GM12878 (cell line): ENCODE data around the gene ARHGEF6. TPM values are rescaled to one million over a fixed set of nuclear protein-coding genes. Genes with fewer than 3 reads are reported as not detected.

Source experiments
- ATAC-seq: fragments of 200-7000 bp; cut with Tn5 transposase; 3 replicates; pipeline ENCODE4 v1.9.1; 2020; ENCODE audit warnings: mild to moderate bottlenecking, moderate library complexity
- BruUV-seq: library from RNA; stranded (reverse); fragments of 400-500 nt; replicated peaks from 2 replicates; lab custom pipeline; 2021; lab: Mats Ljungman, UMichigan
- CTCF ChIA-PET: fragments of 300-600 bp; sonication (Branson Sonifier 250); formaldehyde crosslinking; extraction: SDS; loops from one replicate; lab custom pipeline; 2021; ENCODE audit warnings: inconsistent platforms; lab: Yijun Ruan, JAX
- POLR2A ChIA-PET: fragments of 350-600 bp; formaldehyde crosslinking; extraction: SDS; loops from one replicate; lab custom pipeline; 2021; ENCODE audit warnings: inconsistent platforms; lab: Charles Lee
- RAD21 ChIA-PET: fragments of 300-600 bp; sonication (Branson Sonifier 250); formaldehyde crosslinking; loops from one replicate; lab custom pipeline; 2023; ENCODE audit warnings: antibody characterized with exemption; ENCODE audit not compliant: unreplicated experiment; lab: Charles Lee
- SMC1A ChIA-PET: fragments of 300-600 bp; sonication (Branson Sonifier 250); formaldehyde crosslinking; loops from one replicate; lab custom pipeline; 2023; ENCODE audit not compliant: unreplicated experiment, uncharacterized antibody; lab: Charles Lee
- DNase-seq: peaks from one replicate; pipeline ENCODE4 v3.0.0-alpha.2; 2011; ENCODE audit warnings: low read depth, low spot score
- FAIRE-seq: peaks from 3 replicates; lab custom pipeline; 2011; peaks lifted over from hg19 to GRCh38; lab: Jason Lieb, UNC
- H2AFZ ChIP-seq: 2 replicates; pipeline ENCODE4 v1.6.0; 2011; ENCODE audit warnings: low read depth, low read length, control low read depth; ENCODE audit not compliant: control insufficient read depth
- H3K27ac ChIP-seq: 2 replicates; pipeline ENCODE4 v1.5.1; 2011; ENCODE audit warnings: control low read depth; ENCODE audit not compliant: control insufficient read depth, insufficient read depth
- H3K27me3 ChIP-seq, 2 experiments: replicated peaks in 1 of 2; 2 replicates each; pipeline versions ENCODE4 v1.6.0 to v1.6.1; 2011; ENCODE audit warnings: low read length in 1 of 2; ENCODE audit not compliant: control insufficient read depth in 2 of 2, insufficient read depth in 2 of 2
- H3K36me3 ChIP-seq, 2 experiments: 2 replicates each; pipeline ENCODE4 v1.5.1; 2011; ENCODE audit warnings: low read length in 1 of 2; ENCODE audit not compliant: control insufficient read depth in 2 of 2, insufficient read depth in 2 of 2
- H3K4me1 ChIP-seq: 2 replicates; pipeline ENCODE4 v1.6.1; 2011; ENCODE audit warnings: mild to moderate bottlenecking, low read length, moderate library complexity, mixed read lengths; ENCODE audit not compliant: control insufficient read depth, insufficient read depth
- H3K4me2 ChIP-seq: 2 replicates; pipeline ENCODE4 v1.6.0; 2011; ENCODE audit warnings: control low read depth; ENCODE audit not compliant: control insufficient read depth, insufficient read depth
- H3K4me3 ChIP-seq: fragments of 200-600 bp; sonication (generic); 2 replicates; pipeline ENCODE4 v1.5.1; 2016
- H3K79me2 ChIP-seq: 2 replicates; pipeline ENCODE4 v1.6.0; 2011; ENCODE audit warnings: low read length; ENCODE audit not compliant: control insufficient read depth, insufficient read depth
- H3K9ac ChIP-seq: 2 replicates; pipeline ENCODE4 v1.8.0; 2011; ENCODE audit warnings: low read length, control low read depth, mixed read lengths; ENCODE audit not compliant: control insufficient read depth, insufficient read depth
- H3K9me3 ChIP-seq: replicated peaks from 3 replicates; pipeline ENCODE4 v1.5.1; 2011; ENCODE audit warnings: mild to moderate bottlenecking, low read length; ENCODE audit not compliant: control insufficient read depth, insufficient read depth
- H4K20me1 ChIP-seq: 2 replicates; pipeline ENCODE4 v1.6.0; 2011; ENCODE audit not compliant: control insufficient read depth, insufficient read depth
- BCL11A ChIP-seq: IDR thresholded peaks from 2 replicates; pipeline ENCODE4 v1.6.1; 2011; ENCODE audit warnings: low read depth, low read length
- BMI1 ChIP-seq: fragments of 450-650 bp; IDR thresholded peaks from 2 replicates; pipeline ENCODE4 v1.6.1; 2016; ENCODE audit warnings: mild to moderate bottlenecking, moderate library complexity, borderline replicate concordance
- CBFB ChIP-seq: IDR thresholded peaks from 2 replicates; pipeline ENCODE4 v1.6.1; 2016; ENCODE audit warnings: antibody characterized with exemption, low read depth
- E2F8 ChIP-seq: fragments of 450-650 bp; IDR thresholded peaks from 2 replicates; pipeline ENCODE4 v1.6.1; 2018; ENCODE audit warnings: mild to moderate bottlenecking, low read depth, moderate library complexity; ENCODE audit not compliant: partially characterized antibody
- FOS ChIP-seq: IDR thresholded peaks from 3 replicates; pipeline ENCODE4 v1.6.1; 2011; ENCODE audit warnings: borderline replicate concordance; ENCODE audit not compliant: insufficient read length; ENCODE audit errors: extremely low read depth
- FOXK2 ChIP-seq: fragments of 450-650 bp; IDR thresholded peaks from 2 replicates; pipeline ENCODE4 v1.6.1; 2017; ENCODE audit warnings: mild to moderate bottlenecking, moderate library complexity
- HCFC1 ChIP-seq: fragments of 150-350 bp; IDR thresholded peaks from 2 replicates; pipeline ENCODE4 v1.6.1; 2014; ENCODE audit warnings: low read length
- JUND ChIP-seq: IDR thresholded peaks from 2 replicates; pipeline ENCODE4 v1.6.1; 2012; ENCODE audit warnings: low read depth, mild to moderate bottlenecking, low read length, improper control_type of control experiment, moderate library complexity
- NFIC ChIP-seq: IDR thresholded peaks from 2 replicates; pipeline ENCODE4 v1.6.1; 2012; ENCODE audit warnings: low read depth, mild to moderate bottlenecking, inconsistent platforms, low read length, moderate library complexity
- NKRF ChIP-seq: fragments of 450-650 bp; conservative IDR thresholded peaks from 2 replicates; pipeline ENCODE4 v1.6.1; 2017; ENCODE audit warnings: mild to moderate bottlenecking, moderate library complexity
- POLR2AphosphoS5 ChIP-seq: IDR thresholded peaks from 2 replicates; pipeline ENCODE4 v1.6.1; 2011; ENCODE audit warnings: mild to moderate bottlenecking, low read length, inconsistent platforms
- RAD51 ChIP-seq: fragments of 450-650 bp; IDR thresholded peaks from 2 replicates; pipeline ENCODE4 v1.6.1; 2016; ENCODE audit warnings: moderate library complexity, mild to moderate bottlenecking, inconsistent platforms
- SKIL ChIP-seq: fragments of 450-650 bp; IDR thresholded peaks from 2 replicates; pipeline ENCODE4 v1.6.1; 2017; ENCODE audit warnings: mild to moderate bottlenecking, low read depth, inconsistent platforms; ENCODE audit not compliant: poor library complexity, severe bottlenecking
- STAT1 ChIP-seq: fragments of 450-650 bp; conservative IDR thresholded peaks from 2 replicates; pipeline ENCODE4 v1.6.1; 2014; ENCODE audit warnings: antibody characterized with exemption, mild to moderate bottlenecking
- TCF7 ChIP-seq: IDR thresholded peaks from 2 replicates; pipeline ENCODE4 v1.6.1; 2014; ENCODE audit warnings: antibody characterized with exemption, borderline replicate concordance
- USF1 ChIP-seq: IDR thresholded peaks from 2 replicates; pipeline ENCODE4 v1.6.1; 2011; ENCODE audit warnings: borderline replicate concordance, low read depth, mild to moderate bottlenecking, moderate library complexity, mixed read lengths, low read length; ENCODE audit not compliant: insufficient read depth; ENCODE audit errors: extremely low read length
- ZNF217 ChIP-seq: fragments of 450-650 bp; IDR thresholded peaks from 2 replicates; pipeline ENCODE4 v1.6.1; 2017; ENCODE audit warnings: antibody characterized with exemption, mild to moderate bottlenecking
- ZSCAN29 ChIP-seq: fragments of 450-650 bp; IDR thresholded peaks from 2 replicates; pipeline ENCODE4 v1.6.1; 2017; ENCODE audit warnings: mild to moderate bottlenecking, moderate library complexity
- WGBS: methylation state at CpG from one replicate; pipeline ENCODE4 v1.1.6; 2016; ENCODE audit warnings: low lambda C conversion rate; ENCODE audit not compliant: insufficient replicate concordance, insufficient coverage; ENCODE audit errors: missing lambda C conversion rate; 5-methylcytosine and 5-hydroxymethylcytosine counted together
- in situ Hi-C: fragments of 300-500 bp; cut with MboI; formaldehyde crosslinking; loops from 9 replicates; pipeline ENCODE4 v1.14.3; 2018; ENCODE audit warnings: mixed read lengths
- intact Hi-C: fragments of 100-400 bp; cut with micrococcal nuclease; formaldehyde crosslinking; loops from one replicate; pipeline ENCODE4 v1.14.2; 2022; ENCODE audit not compliant: unreplicated experiment
- polyA plus RNA-seq, 11 experiments: library from polyadenylated mRNA; depleted of rRNA in 4 of 11; unstranded in 6 of 11; stranded (reverse) in 5 of 11; fragments of >200 nt; fragmentation: Nextera tagmentation in 4 of 11; fragmentation: Illumina TruSeq in 1 of 11; extraction: Ambion mirVana in 4 of 11; extraction: Trizol in 1 of 11; gene quantifications; 1 replicate in 1 of 11; 2 replicates in 10 of 11; pipeline versions ENCODE4 v1.2.1 to v1.2.3, GENCODE V29; 2011 to 2016; ENCODE audit warnings: inconsistent platforms in 2 of 11, missing spikeins in 2 of 11, low read depth in 1 of 11
- total RNA-seq, 4 experiments: library from RNA; depleted of rRNA in 3 of 4; stranded (reverse); fragments of >200 nt in 3 of 4; fragmentation: Illumina TruSeq in 1 of 4; extraction: Trizol in 1 of 4; gene quantifications; 2 replicates each; pipeline versions ENCODE4 v1.2.1 to v1.2.3, GENCODE V29; 2013 to 2021

ARHGEF6 gene
- total and polyA plus RNA-seq, 10 of the 15 experiments (the other 5 are each of a cell fraction or from before 2014, with no cell fraction given): 5.4 to 29.7 (median 18.0) TPM

- TF ChIP-seq NKRF: no peak
- no peak for TF ChIP-seq FOS
- no peak for TF ChIP-seq E2F8
- no peak for TF ChIP-seq STAT1
- no peak for TF ChIP-seq CBFB
- TF ChIP-seq ZSCAN29: no peak
- TF ChIP-seq JUND: no peak
Observed at GRCh38 chrX:136755411-136755810, 25.3 kb downstream of the ARHGEF6 start (continued).

- ChIA-PET RAD21 (no interaction called here), CTCF (no interaction called here), POLR2A (no interaction called here), SMC1A (interaction anchor here (1.9 kb wide), 1 partner anchor 13 kb away, joined by 5 read pairs; no protein-coding TSS in a partner anchor)
- Histone ChIP-seq H3K4me1 (no peaks in the 10 kb centered on the region), H2AFZ (no peak overlapping the region), H3K79me2 (no peaks in the 10 kb centered on the region), H3K36me3 (no peaks in the 10 kb centered on the region), H3K4me3 (no peak overlapping the region), H4K20me1 (no peaks in the 10 kb centered on the region), H3K9ac (no peak overlapping the region), H3K9me3 (no peaks in the 10 kb centered on the region), H3K4me2 (no peak overlapping the region), H3K27ac (no peak overlapping the region), H3K27me3 (no peaks in the 10 kb centered on the region)
- intact Hi-C loops: no loop called here
- BruUV-seq: no TSS peak
- in situ Hi-C loops: no loop called here
- DNase-seq (no peak), FAIRE-seq (no peak), ATAC-seq (no peak)
- WGBS: 47% methylated on average over 3 of the region's 3 CpGs
- TF ChIP-seq NFIC (no peak), POLR2AphosphoS5 (no peak), BCL11A (no peak), ZNF217 (no peak), USF1 (no peak), HCFC1 (no peak), SKIL (no peak), TCF7 (no peak), BMI1 (no peak), RAD51 (no peak), FOXK2 (no peak)
Observed at GRCh38 chrX:136754651-136755050, 26.1 kb downstream of the ARHGEF6 start.
